ENCODE results near the gene GNB4.

DNA sequence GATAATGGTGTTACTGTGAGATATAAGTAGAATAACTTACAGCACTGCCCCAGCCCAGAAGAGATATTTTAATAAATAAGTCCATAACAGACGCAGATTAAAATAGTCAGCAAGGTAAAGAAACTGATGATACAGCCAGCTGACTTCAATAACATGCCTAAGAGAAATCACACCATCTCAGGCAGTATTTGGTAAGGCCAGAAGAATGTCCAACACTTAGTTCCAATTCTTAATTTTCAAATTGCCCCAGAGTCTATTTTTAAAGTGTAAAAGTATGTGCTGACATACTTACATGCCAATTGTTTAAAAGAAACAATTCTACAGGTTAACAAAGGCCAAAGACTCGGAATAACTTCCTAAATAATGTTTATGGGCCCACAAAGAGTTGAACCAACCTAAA, 1.6 kb downstream of the GNB4 start:
- TF ChIP-seq, protein P1, sequence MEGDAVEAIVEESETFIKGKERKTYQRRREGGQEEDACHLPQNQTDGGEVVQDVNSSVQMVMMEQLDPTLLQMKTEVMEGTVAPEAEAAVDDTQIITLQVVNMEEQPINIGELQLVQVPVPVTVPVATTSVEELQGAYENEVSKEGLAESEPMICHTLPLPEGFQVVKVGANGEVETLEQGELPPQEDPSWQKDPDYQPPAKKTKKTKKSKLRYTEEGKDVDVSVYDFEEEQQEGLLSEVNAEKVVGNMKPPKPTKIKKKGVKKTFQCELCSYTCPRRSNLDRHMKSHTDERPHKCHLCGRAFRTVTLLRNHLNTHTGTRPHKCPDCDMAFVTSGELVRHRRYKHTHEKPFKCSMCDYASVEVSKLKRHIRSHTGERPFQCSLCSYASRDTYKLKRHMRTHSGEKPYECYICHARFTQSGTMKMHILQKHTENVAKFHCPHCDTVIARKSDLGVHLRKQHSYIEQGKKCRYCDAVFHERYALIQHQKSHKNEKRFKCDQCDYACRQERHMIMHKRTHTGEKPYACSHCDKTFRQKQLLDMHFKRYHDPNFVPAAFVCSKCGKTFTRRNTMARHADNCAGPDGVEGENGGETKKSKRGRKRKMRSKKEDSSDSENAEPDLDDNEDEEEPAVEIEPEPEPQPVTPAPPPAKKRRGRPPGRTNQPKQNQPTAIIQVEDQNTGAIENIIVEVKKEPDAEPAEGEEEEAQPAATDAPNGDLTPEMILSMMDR (IDR thresholded peaks at IDR 0.05), result no peak
- no peak for TF ChIP-seq EP300 (IDR thresholded peaks at IDR 0.05)

All from ovary (tissue), 3 donors.